HG03469 (cell line): ENCODE measurements around the gene KIF26A.
"Not testable (repeated sequence)": the region's sequence is repeated elsewhere in the genome, so short reads cannot be mapped to it uniquely, and the experiment has no call there.

Experiments
- ATAC-seq: cut with Tn5 transposase; IDR thresholded peaks from one replicate; pipeline ENCODE4 v1.9.1; 2021; ENCODE audit warnings: mild to moderate bottlenecking, moderate library complexity, moderate number of reproducible peaks; ENCODE audit not compliant: unreplicated experiment

The KIF26A gene

GRCh38 chr14:104142946-104143470 lies 4.6 kb downstream of the KIF26A start:
- ATAC-seq, result no peak

- ATAC-seq, result no peak
These were observed 5.4 kb downstream of the KIF26A start for GRCh38 chr14:104143521-104144452.

DNA sequence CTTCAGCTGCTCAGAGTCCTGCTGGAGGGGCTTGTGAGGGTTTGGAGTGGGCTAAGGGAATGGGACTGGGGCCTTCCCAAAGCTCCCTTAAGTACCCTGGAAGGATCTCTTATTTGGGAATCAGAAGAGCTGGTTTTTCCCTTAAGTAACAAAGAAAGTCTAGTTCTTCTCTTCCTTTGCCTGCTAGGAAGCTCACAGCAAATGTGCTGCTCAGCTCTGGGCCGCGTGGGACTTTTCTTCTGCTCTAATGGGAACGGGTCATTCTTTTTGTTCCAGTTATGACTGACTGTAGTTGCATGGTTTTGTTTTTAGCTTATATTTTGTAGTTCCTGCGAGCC lies 6.0 kb downstream of the KIF26A start:
- no peak for ATAC-seq

- ATAC-seq, result no peak
These were observed 6.8 kb downstream of the KIF26A start for GRCh38 chr14:104144911-104145825.

DNA sequence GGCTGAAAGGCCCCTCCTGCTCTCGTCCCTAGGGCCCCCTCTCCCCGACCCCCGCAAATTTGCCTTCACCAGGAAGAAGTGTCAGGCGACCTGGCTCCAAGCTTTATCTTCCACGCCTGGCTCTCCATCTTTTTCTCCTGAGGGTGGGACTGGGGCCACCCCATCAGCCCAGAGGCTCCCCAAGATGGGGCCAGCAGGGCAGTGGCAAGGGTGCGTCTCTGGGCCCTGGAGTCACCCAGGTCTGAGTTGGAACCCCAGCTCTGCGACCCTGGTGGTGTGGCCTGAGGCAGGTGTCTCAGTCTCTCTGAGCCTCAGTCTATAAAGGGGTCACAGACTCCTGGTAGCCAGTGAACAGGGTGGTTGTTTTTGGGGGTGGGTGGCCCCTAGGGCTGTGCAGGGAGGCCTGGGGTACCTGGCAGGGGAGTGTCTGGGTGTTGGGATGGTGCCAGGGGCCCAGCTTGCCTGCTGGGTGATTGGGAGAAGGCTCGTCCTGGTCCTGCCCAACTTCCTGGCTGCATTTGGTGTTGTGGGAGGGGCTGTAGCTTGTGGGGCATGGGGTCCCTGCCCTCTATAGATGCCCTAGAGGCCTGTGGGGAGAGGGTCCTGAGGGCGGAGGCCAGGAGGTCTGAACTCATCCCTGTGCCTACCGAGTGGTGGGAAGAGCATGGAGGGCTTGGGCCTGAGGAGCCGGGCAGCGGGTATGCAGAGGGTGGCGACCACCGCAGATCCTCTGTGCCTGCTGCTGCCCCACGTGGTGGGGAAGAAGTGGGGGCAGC lies 7.6 kb downstream of the KIF26A start:
- no peak for ATAC-seq

- ATAC-seq, result no peak
These were observed 8.4 kb downstream of the KIF26A start for GRCh38 chr14:104146651-104147345.

- no peak for ATAC-seq
These were observed 9.1 kb downstream of the KIF26A start for GRCh38 chr14:104147346-104148125.

DNA sequence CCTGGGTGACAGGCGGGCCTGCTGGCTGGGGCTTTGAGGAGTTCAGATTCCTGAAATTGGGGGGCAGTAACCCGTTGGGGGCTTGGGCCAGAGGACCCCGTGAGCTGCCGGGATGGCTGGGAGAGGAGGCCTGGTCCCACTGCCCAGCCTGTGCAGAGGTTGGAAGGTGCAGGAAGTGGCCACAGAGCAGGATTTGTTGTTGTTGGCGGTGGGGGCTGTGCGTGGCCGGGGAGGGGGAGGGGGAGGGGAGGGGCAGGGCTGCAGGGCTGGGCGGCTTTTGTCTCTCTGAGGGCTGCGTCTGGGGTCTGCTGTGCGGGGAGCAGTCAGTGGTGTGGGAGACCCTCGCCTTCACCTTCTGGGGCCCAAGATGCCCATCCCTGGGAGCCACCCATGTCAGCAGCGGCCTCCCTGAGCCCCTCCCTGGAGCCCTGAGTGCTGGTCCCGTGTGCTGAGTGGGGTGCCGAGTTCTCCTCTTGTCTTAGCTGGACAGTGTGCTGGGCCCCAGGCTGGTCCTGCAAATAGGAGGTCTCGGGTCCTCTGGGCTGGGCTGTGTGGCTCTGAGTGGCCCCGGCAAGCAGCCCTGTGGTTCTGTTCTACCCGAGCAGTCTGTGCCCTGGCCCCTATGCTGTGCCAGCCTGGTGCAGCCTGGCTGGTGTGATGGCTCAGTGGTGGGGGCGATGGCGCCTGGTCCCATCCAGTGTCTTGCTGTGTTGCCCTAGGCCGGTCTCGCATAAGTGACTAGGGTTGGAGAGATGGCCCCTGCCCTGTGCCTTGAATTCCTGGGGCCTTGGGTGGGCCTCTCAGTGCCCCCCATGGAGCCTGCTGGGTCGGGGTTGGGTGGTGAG lies 10.3 kb downstream of the KIF26A start:
- ATAC-seq, result no peak

- no peak for ATAC-seq
These were observed 10.8 kb downstream of the KIF26A start for GRCh38 chr14:104149278-104149595.

- ATAC-seq, result no peak
These were observed 11.3 kb downstream of the KIF26A start for GRCh38 chr14:104149617-104150135.

DNA sequence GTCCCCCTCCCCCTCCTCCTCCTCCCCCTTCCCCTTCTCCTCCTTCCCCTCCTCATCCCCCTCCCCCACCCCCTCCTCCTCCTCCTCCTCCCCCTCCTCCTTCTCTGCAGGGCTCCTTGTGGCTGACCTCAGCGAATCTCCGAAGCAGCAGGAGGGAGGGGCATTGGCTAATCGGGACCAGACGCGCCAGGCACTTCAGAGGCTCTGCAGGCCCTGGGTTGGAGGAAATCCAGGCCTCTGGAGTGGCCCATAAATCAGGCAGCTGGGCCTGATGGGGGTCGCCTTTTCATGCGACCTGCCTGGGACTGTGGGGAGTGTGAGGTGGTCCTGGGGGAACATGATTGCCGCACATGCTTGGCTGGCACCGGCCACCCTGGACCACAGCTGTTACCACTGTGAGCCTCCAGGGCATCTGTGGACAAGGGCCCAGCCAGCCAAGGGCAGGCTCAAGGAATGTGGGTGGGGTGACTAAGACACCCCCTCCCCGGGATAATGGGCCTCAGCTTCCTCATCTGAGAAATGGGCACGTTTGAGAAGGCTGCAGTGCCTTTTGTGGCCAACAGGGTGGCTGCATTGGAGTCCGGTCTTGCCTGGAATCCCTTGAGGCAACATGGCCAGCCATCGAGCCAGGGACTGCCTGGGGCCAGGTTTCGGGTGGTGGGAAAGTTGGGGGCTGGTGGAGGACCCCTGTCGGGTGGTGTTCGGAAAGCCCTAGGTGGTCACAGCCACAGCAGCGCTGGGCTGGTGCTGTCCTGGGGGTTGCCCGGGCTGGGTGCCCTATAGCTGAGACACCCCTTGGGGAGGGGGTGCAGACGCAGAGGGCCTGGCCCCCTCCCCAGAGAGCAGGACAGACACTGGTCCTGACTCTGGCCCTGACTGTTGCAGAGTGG lies 12.0 kb downstream of the KIF26A start:
- ATAC-seq, result no peak

DNA sequence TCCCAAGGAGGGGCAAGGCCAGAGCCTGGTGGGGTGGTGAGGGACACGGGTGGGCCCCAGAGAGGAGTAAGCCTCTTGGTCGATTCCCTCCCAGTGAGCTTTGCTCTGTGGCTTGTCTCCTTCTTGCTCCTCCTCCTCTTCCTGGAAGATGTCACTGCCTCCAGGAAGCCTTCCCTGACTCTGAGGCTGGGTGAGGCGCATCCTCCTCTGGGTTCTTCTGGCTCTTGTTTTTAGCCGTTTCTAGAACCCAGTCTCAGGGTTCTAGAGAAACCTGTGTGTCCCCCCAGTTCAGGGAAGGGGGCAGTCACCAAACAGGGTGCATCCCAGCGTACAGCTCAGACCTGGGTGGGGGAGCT lies 12.6 kb downstream of the KIF26A start:
- no peak for ATAC-seq

DNA sequence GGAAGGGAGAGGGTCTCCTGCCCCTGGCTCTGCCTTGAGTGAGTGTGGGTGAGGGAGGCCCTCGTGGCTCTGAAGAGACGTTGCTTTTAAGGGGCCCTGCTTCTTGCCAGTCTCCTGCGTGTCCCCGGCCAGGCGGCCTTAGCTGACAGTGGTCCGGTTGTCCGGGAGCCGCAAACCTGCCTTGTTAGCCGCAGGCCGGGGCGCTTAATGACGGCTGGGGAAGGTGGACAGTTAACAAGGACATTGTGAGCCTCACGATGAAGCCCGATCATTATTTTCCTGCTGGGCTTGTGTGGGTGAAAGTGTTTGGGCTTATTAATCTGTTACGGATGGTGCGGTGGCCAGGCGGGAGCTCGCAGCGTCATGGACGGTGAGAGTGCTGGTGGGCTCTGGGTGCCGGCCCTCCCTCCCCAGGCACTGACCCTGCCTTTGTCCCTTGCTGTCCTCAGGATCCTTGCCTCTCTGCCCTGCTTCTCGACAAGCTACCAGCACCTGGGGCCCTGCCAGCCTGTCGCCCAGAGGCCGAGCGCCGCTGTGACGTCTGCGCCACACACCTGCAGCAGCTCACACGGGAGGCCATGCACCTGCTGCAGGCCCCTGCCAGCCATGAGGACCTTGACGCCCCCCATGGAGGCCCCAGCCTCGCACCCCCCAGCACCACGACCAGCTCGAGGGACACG lies 13.3 kb downstream of the KIF26A start:
- ATAC-seq, result no peak

DNA sequence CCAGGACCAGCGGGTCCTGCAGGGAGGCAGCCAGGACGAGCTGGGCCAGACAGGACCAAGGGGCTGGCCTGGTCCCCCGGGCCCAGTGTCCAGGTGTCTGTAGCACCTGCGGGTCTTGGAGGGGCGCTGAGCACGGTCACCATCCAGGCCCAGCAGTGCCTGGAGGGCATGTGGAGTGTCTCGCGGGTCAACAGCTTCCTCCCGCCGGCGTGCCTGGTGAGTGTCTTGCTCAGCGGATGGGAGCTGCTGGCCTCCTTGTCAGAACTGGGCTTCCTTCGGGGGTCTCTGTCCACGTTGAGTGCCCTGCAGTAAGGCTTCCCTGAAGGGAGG lies 13.8 kb downstream of the KIF26A start:
- no peak for ATAC-seq

DNA sequence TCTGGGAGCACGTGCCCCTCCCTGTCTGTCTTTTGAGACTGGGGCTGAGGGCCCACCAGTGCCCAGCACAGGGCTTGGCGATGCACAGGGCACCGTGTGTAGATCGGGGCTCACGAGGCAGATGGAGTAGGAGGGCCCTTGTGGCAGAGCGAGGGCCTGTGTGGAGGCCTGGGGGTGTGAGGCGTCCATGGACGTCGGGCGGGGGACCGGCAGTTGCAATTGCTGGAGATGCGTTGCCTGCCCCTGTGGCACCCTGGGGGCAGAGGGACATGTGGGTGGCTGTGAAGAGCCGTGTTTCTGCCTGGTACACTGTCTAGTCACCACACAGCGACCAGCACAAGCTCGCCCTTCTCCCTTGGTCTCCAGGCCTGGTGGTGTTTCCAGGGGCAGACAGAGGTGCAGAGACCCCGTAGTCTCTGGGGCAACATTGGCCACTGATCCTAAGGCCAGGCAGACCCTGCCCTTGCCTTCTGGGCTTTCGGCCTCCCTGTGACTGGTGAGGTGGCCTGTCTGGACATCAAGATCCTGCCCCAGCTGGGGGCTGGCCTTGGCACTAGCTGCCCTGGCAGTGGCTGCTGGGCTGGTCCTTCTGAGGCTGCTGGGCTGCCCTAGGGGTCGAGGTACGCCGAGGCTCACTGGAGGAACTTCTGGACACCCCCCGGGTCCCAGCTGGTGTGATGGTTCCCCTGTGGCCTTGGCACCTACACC lies 14.5 kb downstream of the KIF26A start:
- no peak for ATAC-seq

DNA sequence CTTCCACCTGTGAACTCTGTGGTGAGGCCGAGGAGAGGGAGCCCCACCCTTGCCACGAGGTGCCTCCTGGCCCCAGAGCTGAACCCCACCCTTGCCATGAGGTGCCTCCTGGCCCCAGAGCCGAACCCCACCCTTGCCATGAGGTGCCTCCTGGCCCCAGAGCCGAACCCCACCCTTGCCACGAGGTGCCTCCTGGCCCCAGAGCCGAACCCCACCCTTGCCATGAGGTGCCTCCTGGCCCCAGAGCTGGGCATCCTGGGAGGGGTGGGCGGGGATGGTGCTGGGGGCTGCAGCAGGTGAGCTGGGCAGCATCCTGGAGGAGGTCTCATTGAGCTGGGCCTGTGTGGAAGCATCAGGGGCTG lies 15.0 kb downstream of the KIF26A start:
- ATAC-seq, result not testable (repeated sequence)

- no peak for ATAC-seq
These were observed 15.9 kb downstream of the KIF26A start for GRCh38 chr14:104154246-104154645.
